Skin of body (tissue), 2 donors: ENCODE measurements around the gene RSBN1L. TPM values are rescaled to one million over a fixed set of nuclear protein-coding genes. Genes with fewer than 3 reads are reported as not detected.
"Not testable (repeated sequence)": the region's sequence is repeated elsewhere in the genome, so short reads cannot be mapped to it uniquely, and the experiment has no call there.

ENCODE experiments used
- DNase-seq: peaks from one replicate; lab custom pipeline; 2025; lab: John Stamatoyannopoulos, UW
- total RNA-seq: library from RNA; depleted of rRNA; stranded (reverse); fragments of >200 nt; gene quantifications from one replicate; pipeline ENCODE4 v1.2.3, GENCODE V29; 2014

The RSBN1L gene
- total RNA-seq, 1 donor from 2014 or later, result 35.6 TPM

DNA sequence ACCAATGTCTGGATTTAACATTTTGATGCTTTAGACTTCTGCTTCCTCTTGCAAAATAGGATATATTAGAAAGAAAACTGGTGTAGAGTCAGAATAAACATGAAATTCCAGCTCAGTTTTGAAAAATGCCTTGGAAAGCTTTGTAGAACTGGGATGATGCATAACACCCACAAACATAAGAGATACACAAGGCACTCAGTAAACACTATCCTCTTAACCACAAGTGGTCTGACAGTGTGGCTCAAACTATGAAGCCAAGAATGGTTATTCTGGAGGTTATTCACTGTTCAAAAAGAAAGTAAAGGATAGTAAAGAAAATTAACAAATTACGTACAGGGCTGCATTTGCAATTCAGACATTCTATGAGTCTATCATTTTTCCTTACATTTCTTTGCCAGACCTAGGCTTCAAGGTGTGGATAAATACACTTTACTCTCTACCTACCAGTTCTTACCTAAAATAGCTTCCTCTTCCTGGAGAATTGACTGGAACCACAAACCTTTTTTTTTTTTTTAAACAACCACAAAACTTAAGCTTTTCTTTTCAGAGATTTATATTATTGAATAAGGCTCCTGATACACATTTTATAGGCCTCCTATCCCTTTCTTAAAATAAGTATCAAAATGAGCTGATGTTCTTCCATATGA is 9.0 kb upstream of the RSBN1L start:
- DNase-seq, result no peak

GRCh38 chr7:77687747-77688144 is 8.5 kb upstream of the RSBN1L start:
- no peak for DNase-seq

- DNase-seq, result no peak
These were observed 6.0 kb upstream of the RSBN1L start for GRCh38 chr7:77690289-77690688.

- no peak for DNase-seq
These were observed 4.3 kb upstream of the RSBN1L start for GRCh38 chr7:77691892-77692491.

GRCh38 chr7:77693830-77694583 is 2.3 kb upstream of the RSBN1L start:
- no peak for DNase-seq

- DNase-seq, result peak; percentile 63
These were observed 630 bp downstream of the RSBN1L start for GRCh38 chr7:77696643-77697534.

DNA sequence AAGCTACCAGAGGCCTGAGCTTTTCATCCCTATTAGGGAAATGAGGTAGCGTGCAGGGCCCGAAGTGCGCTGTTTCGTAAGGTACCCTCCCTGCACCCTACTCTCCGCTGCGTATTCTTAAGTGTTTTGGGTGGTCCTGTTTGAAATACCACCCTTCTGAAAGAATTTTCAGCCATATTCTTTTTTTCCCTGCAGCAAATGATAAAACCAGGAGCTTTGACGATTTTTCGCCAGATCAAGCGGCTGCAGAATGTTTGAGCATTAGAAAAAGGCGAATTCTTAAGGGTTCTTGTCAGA is 1.2 kb downstream of the RSBN1L start:
- DNase-seq, result no peak

GRCh38 chr7:77698042-77698625 is 1.9 kb downstream of the RSBN1L start:
- no peak for DNase-seq

- no peak for DNase-seq
These were observed 2.8 kb downstream of the RSBN1L start for GRCh38 chr7:77699056-77699455.

- no peak for DNase-seq
These were observed 6.3 kb downstream of the RSBN1L start for GRCh38 chr7:77702513-77702912.

GRCh38 chr7:77702968-77703472 is 6.8 kb downstream of the RSBN1L start:
- no peak for DNase-seq

DNA sequence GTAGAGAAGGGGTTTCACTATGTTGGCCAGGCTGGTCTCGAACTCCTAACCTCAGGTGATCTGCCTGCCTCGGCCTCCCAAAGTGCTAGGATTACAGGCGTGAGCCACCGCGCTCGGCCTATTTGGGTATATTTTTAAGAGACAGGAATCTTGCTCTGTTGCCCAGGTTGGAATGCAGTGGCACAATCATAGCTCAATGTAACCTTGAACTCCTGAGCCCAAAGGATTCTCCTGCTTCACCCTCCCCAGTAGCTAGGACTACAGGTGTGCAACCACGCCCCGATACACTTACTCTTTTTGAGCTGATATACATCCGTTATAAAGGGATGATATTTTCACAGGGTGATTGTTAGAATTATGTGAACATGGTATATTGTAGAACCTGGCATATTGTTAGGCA is 7.4 kb downstream of the RSBN1L start:
- DNase-seq, result not testable (repeated sequence)

- no peak for DNase-seq
These were observed 11.3 kb downstream of the RSBN1L start for GRCh38 chr7:77707504-77707992.

DNA sequence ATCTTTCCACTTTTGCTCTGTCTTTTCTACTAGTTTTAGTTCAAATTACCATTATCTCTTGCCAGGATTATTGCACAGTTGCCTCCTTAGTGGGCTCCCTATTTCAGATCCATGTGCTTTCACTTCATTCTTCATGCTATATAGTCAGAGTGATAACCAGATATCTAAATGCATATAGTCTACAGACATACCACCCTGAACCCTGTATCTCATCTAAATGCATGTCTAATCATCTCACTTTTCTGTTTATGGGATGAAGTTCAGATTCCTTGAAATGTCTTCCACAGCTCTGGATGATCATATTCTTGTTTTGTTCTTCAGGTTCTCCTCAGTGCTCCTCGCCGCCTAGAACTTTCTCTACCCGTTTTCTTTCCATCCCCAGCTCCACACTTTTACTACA is 13.8 kb downstream of the RSBN1L start:
- DNase-seq, result no peak

- no peak for DNase-seq
These were observed 14.6 kb downstream of the RSBN1L start for GRCh38 chr7:77710861-77711260.

DNA sequence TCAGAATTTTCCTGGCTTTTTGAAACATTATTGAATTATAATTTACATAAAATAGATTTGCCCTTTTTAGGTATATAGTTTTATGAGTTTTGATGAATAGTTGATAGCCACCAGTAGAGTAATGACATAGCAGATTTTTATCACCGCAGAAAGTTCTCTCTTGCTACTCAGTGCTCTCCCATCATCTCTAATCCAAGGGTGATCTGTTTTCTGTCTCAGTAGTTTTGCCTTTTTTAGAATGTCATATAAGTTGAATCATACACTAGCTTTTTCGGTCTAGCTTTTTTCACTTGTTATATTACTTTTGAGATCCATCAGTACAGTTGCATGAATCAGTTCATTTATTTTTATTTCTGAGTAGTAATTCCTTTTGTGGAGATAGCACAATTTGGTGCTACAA is 17.9 kb downstream of the RSBN1L start:
- no peak for DNase-seq

DNA sequence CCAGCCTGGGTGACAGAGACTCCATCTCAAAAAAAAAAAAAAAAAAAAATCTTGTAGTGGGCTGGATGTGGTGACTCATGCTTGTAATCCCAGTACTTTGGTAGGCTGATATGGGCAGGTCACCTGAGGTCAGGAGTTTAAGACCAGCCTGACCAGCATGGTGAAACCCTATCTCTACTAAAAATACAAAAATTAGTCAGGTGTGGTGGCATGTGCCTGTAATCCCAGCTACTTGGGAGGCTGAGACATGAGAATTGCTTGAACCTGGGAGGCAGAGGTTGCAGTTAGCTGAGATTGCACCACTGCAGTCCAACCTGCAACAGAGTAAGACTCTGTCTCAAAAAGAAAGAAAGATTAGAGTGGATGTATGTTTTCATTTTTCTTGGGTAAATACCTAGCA is 18.7 kb downstream of the RSBN1L start:
- DNase-seq, result not testable (repeated sequence)

DNA sequence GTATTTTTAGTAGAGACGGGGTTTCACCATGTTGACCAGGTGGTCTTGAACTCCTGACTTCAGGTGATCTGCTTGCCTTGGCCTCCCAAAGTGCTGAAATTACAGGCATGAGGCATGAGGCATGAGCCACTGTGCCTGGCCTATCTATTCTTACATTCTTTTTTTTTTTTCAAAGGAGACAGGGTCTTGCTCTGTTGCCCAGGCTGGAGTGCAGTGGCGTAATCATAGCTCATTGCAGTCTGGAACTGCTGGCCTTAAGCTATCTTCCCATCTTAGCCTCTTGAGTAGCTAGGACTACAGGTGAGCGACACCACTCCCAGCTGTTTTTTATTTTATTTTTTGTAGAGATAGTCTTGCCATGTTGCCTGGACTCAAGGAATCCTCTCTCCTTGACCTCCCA is 20.5 kb downstream of the RSBN1L start:
- DNase-seq, result no peak

DNA sequence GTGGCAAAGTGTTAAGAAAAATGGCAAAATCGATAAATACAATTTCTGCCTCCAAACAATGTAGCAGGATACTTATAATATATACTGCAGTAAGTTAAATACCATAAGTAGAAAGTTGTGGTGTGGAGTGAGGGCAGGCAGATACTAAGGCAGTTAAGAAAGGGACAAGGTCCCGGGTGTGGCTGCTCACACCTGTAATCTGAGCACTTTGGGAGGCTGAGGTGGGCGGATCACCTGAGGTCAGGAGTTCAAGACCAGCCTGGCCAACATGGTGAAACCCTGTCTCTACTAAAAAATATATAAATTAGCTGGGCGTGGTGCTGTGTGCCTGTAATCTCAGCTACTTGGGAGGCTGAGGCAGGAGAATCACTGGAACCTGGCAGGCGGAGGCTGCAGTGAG is 21.3 kb downstream of the RSBN1L start:
- DNase-seq, result not testable (repeated sequence)

GRCh38 chr7:77727527-77727926 is 31.3 kb downstream of the RSBN1L start:
- no peak for DNase-seq
